Gastrocnemius medialis (tissue), 4 donors: ENCODE measurements around the gene SLC39A11. TPM values are rescaled to one million over a fixed set of nuclear protein-coding genes. Genes with fewer than 3 reads are reported as not detected.
"Not testable (repeated sequence)": the region's sequence is repeated elsewhere in the genome, so short reads cannot be mapped to it uniquely, and the experiment has no call there.

Source experiments
- ATAC-seq, 2 donors: fragments of 150-250 bp; one replicate each; pipeline ENCODE4 v1.9.1; 2016
- DNase-seq, 2 donors: peaks; one replicate each; pipeline ENCODE4 v3.0.0-alpha.2; 2019
- H3K27ac ChIP-seq, 4 donors: fragments of 200-600 bp; sonication (generic); 1 replicate in 1 of 4; 2 replicates in 3 of 4; pipeline ENCODE4 v1.5.1; 2016 to 2018; ENCODE audit warnings: mild to moderate bottlenecking in 2 of 4, moderate library complexity in 1 of 4
- H3K27me3 ChIP-seq, 3 donors: fragments of 200-600 bp; sonication (generic) in 2 of 3; 1 replicate in 1 of 3; 2 replicates in 2 of 3; pipeline versions ENCODE4 v1.5.1 to v1.6.0; 2016 to 2019; ENCODE audit warnings: mild to moderate bottlenecking in 1 of 3, moderate library complexity in 1 of 3
- H3K36me3 ChIP-seq, 2 donors: fragments of 200-600 bp; sonication (generic) in 1 of 2; one replicate each; pipeline ENCODE4 v1.5.1; 2017 to 2018
- H3K4me1 ChIP-seq, 2 donors: fragments of 200-600 bp; sonication (generic) in 1 of 2; one replicate each; pipeline ENCODE4 v1.5.1; 2016 to 2017; ENCODE audit warnings: mild to moderate bottlenecking in 2 of 2
- H3K4me3 ChIP-seq, 4 donors: fragments of 200-600 bp; sonication (generic) in 3 of 4; 1 replicate in 1 of 4; 2 replicates in 3 of 4; pipeline ENCODE4 v1.5.1; 2016 to 2019; ENCODE audit warnings: mild to moderate bottlenecking in 2 of 4
- H3K9me3 ChIP-seq, 3 donors: fragments of 200-600 bp; sonication (generic) in 2 of 3; 1 replicate in 1 of 3; 2 replicates in 2 of 3; pipeline ENCODE4 v1.5.1; 2016 to 2019
- POLR2A ChIP-seq, 2 donors: fragments of 450-650 bp; IDR thresholded peaks; one replicate each; pipeline ENCODE4 v1.6.1; 2017; ENCODE audit warnings: antibody characterized with exemption in 2 of 2, mild to moderate bottlenecking in 2 of 2, moderate library complexity in 2 of 2
- in situ Hi-C, 4 donors: fragments of 200-750 bp; cut with MboI; loops; one replicate each; pipeline versions ENCODE4 v1.15.0 to v1.8.0; 2017; ENCODE audit warnings: low sequenced_read_pairs in 4 of 4
- intact Hi-C: fragments of 100-400 bp; cut with DNase I; formaldehyde crosslinking; loops from one replicate; pipeline ENCODE4 v1.15.1; 2023; ENCODE audit warnings: low total_unique reads
- total RNA-seq, 4 donors: library from RNA; depleted of rRNA; stranded (reverse); fragments of >200 nt; gene quantifications; one replicate each; pipeline versions ENCODE4 v1.1.0 to v1.2.3, GENCODE V29; 2016
- TF ChIP-seq, protein P1 (sequence below), 5 experiments: fragments of 450-650 bp in 3 of 5; fragments of 200-600 bp in 2 of 5; sonication (generic) in 2 of 5; IDR thresholded peaks in 4 of 5; conservative IDR thresholded peaks in 1 of 5; 1 replicate in 4 of 5; 2 replicates in 1 of 5; pipeline ENCODE4 v1.5.1; 2016 to 2019; ENCODE audit warnings: antibody characterized with exemption in 5 of 5, mild to moderate bottlenecking in 3 of 5, moderate library complexity in 3 of 5

The SLC39A11 gene
- total RNA-seq, 4 donors from 2014 or later: 7.6 to 28.4 (median 10.7) TPM

DNA sequence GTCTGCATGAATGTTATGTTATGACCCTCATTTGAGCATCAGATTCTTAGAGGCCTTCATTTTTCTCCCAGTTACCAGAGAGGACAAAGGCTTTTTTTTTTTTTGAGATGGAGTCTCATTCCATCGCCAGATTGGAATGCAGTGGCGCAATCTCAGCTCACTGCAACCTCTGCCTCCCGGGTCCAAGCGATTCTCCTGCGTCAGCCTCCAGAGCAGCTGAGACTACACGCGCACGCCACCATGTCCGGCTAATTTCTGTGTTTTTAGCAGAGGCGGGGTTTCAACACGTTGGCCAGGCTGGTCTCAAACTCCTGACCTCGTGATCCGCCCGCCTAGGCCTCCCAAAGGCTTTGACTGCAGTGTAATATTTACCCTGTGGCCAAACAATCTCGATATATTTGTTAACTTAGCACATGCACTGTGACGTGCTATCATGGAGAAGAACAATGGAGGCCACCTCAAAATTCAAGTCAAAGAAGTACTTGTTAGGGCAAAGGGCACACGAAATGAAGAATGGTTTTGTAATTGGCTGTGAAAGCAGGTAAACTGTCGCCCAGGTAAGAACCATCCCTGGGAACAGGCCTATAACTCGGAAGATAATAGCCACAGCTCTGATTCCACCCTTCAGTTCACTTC is 303.4 kb downstream of the SLC39A11 start:
- no peak overlapping the region for H3K4me3 ChIP-seq
- no peaks in the 10 kb centered on the region for H3K4me1 ChIP-seq
- intact Hi-C loops: no loop called here
- TF ChIP-seq, protein P1, sequence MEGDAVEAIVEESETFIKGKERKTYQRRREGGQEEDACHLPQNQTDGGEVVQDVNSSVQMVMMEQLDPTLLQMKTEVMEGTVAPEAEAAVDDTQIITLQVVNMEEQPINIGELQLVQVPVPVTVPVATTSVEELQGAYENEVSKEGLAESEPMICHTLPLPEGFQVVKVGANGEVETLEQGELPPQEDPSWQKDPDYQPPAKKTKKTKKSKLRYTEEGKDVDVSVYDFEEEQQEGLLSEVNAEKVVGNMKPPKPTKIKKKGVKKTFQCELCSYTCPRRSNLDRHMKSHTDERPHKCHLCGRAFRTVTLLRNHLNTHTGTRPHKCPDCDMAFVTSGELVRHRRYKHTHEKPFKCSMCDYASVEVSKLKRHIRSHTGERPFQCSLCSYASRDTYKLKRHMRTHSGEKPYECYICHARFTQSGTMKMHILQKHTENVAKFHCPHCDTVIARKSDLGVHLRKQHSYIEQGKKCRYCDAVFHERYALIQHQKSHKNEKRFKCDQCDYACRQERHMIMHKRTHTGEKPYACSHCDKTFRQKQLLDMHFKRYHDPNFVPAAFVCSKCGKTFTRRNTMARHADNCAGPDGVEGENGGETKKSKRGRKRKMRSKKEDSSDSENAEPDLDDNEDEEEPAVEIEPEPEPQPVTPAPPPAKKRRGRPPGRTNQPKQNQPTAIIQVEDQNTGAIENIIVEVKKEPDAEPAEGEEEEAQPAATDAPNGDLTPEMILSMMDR (IDR thresholded peaks at IDR 0.05 in 4 of 5, conservative IDR thresholded peaks at IDR 0.05 in 1 of 5): no peak
- TF ChIP-seq POLR2A (IDR thresholded peaks at IDR 0.05): no peak
- ATAC-seq (no peak), DNase-seq (no peak)
- H3K9me3 ChIP-seq: no peaks in the 10 kb centered on the region
- no peak overlapping the region for H3K27ac ChIP-seq
- H3K36me3 ChIP-seq: no peaks in the 10 kb centered on the region
- H3K27me3 ChIP-seq: no peaks in the 10 kb centered on the region
- in situ Hi-C loops: no loop called here

DNA sequence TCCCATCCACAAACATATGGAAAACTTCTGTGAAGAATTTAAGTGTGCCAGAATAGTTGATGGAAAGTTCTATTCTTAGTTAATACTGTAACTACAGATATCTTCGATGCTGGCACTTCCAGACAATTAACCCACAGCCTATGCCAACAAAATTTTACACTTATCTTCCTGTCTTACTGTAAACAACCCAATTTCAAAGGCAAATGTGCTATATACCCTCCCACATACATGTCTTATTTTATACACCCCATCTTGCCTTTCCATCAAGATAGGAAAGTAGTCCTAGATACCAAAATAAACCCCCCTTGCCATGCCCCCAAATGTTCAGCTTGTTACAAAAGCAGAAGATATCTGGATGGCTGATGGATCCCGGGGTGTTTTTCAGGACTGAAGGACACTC is 306.3 kb downstream of the SLC39A11 start:
- DNase-seq (no peak), ATAC-seq (no peak)
- H3K27me3 ChIP-seq: no peaks in the 10 kb centered on the region
- H3K36me3 ChIP-seq: no peaks in the 10 kb centered on the region
- TF ChIP-seq, protein P1 (IDR thresholded peaks at IDR 0.05 in 4 of 5, conservative IDR thresholded peaks at IDR 0.05 in 1 of 5): no peak
- no peak for TF ChIP-seq POLR2A (IDR thresholded peaks at IDR 0.05)
- H3K9me3 ChIP-seq: no peaks in the 10 kb centered on the region
- in situ Hi-C loops (no loop called here), intact Hi-C loops (no loop called here)
- no peaks in the 10 kb centered on the region for H3K4me1 ChIP-seq
- H3K27ac ChIP-seq: no peak overlapping the region
- no peak overlapping the region for H3K4me3 ChIP-seq

DNA sequence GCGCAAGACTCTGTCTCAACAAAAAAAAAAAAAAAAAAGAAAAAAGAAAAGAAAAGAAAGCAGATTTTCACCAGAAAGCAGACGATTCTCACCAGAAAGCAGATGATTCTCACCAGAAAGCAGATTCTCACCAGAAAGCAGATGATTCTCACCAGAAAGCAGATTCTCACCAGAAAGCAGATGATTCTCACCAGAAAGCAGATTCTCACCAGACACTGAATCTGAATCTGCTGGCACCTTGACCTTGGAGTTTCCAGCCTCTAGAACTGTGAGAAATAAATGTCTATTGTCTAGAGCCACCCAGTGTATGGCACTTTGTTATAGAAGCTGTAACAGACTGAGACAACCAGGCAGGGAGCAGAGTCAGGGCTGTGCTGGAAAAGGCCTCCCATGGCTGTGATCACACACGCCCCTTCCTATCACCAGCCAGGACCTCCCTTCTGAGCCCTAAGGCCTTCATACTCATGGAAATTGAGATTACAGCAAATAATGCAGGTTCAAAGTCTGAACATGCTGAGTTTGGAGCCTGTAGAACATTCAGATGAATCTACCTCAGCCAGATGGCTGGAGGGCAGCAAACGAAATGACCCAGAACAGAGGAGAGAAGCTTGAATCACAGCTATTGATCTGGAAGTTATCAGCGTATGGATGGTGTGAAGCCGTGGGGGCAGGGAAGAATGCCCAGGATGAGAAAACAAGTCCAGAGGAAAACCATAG is 309.3 kb downstream of the SLC39A11 start:
- TF ChIP-seq POLR2A (IDR thresholded peaks at IDR 0.05): no peak
- TF ChIP-seq, protein P1 (IDR thresholded peaks at IDR 0.05 in 4 of 5, conservative IDR thresholded peaks at IDR 0.05 in 1 of 5): no peak
- Histone ChIP-seq H3K9me3 (no peaks in the 10 kb centered on the region), H3K4me3 (no peak overlapping the region), H3K27ac (no peak overlapping the region), H3K4me1 (no peaks in the 10 kb centered on the region), H3K36me3 (no peaks in the 10 kb centered on the region), H3K27me3 (no peaks in the 10 kb centered on the region)
- in situ Hi-C loops (no loop called here), intact Hi-C loops (no loop called here)
- DNase-seq: no peak
- no peak for ATAC-seq

DNA sequence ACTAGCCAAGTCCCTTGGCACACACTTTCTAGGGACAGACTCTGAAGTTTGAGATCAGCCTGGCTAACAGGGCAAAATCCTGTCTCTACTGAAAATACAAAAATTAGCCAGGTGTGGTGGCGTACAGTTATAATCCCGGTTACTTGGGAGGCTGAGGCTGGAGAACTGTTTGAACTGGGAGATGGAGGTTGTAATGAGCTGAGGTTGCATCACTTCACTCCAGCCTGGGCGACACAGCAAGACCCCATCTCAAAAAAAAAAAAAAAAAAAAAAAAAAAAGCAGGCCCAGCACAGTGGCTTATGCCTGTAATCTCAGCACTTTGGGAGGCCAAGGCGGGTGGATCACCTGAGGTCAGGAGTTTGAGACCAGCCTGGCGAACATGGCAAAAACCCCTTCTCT is 310.1 kb downstream of the SLC39A11 start:
- DNase-seq, ATAC-seq, H3K36me3 ChIP-seq, H3K4me1 ChIP-seq, intact Hi-C loops, H3K27me3 ChIP-seq, H3K4me3 ChIP-seq, H3K9me3 ChIP-seq, H3K27ac ChIP-seq, in situ Hi-C loops: not testable (repeated sequence)

DNA sequence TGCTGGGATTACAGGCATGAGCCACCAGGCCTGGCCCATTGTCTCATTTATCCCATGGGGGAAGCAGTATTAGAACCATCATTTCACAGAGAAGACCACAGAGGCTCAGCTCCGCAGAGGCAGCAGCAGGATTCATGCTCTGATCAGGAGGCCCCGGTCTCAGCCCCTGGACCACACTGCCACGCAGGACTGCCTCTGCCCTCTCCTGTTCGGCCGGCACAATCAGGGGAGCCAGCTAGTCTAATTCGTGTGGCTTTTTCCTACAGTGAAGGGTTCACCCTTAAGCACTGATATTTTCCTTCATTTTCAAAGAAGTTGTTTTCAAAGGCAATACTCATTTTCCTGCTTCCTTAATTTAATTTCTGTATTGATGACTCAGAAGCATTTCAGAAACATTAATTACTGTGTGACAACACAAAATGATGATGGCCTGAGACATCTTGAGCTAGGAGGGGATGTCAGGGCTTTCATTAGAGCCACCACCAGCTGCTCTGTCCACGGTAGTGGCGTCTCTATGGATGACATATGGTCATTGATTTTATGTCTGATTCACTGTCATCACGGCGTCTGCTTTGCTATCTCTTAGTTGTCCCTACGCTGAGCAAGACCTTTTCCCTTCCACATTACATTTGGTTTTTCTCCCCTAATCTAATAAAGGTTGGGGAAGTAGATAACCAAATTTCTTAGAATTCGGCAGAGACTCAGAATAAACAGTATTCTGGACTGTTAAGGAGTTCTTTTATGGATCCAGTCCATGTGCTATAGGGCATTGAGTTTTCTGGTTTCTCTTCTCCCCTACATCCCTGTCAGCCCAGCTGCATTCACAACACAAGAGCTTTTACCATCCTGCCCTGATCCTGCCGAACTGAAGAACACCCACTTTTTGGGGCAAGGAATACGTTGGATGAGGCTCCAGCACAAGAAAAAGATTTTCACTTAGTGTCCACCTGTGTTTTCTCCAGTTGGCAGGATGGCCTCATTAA is 314.0 kb downstream of the SLC39A11 start:
- H3K4me1 ChIP-seq: no peaks in the 10 kb centered on the region
- H3K36me3 ChIP-seq: no peaks in the 10 kb centered on the region
- no peak for DNase-seq
- no peak for ATAC-seq
- no peaks in the 10 kb centered on the region for H3K9me3 ChIP-seq
- H3K27me3 ChIP-seq: no peaks in the 10 kb centered on the region
- intact Hi-C loops: no loop called here
- no peak overlapping the region for H3K4me3 ChIP-seq
- H3K27ac ChIP-seq: no peak overlapping the region
- in situ Hi-C loops: no loop called here
- TF ChIP-seq, protein P1 (IDR thresholded peaks at IDR 0.05 in 4 of 5, conservative IDR thresholded peaks at IDR 0.05 in 1 of 5): no peak
- no peak for TF ChIP-seq POLR2A (IDR thresholded peaks at IDR 0.05)
